HG02885 (cell line): ENCODE results near the gene CACNA2D4.

ENCODE experiments used
- ATAC-seq: cut with Tn5 transposase; IDR thresholded peaks from one replicate; pipeline ENCODE4 v1.9.1; 2021; ENCODE audit warnings: mild to moderate bottlenecking; ENCODE audit not compliant: unreplicated experiment, poor library complexity

CACNA2D4 gene

DNA sequence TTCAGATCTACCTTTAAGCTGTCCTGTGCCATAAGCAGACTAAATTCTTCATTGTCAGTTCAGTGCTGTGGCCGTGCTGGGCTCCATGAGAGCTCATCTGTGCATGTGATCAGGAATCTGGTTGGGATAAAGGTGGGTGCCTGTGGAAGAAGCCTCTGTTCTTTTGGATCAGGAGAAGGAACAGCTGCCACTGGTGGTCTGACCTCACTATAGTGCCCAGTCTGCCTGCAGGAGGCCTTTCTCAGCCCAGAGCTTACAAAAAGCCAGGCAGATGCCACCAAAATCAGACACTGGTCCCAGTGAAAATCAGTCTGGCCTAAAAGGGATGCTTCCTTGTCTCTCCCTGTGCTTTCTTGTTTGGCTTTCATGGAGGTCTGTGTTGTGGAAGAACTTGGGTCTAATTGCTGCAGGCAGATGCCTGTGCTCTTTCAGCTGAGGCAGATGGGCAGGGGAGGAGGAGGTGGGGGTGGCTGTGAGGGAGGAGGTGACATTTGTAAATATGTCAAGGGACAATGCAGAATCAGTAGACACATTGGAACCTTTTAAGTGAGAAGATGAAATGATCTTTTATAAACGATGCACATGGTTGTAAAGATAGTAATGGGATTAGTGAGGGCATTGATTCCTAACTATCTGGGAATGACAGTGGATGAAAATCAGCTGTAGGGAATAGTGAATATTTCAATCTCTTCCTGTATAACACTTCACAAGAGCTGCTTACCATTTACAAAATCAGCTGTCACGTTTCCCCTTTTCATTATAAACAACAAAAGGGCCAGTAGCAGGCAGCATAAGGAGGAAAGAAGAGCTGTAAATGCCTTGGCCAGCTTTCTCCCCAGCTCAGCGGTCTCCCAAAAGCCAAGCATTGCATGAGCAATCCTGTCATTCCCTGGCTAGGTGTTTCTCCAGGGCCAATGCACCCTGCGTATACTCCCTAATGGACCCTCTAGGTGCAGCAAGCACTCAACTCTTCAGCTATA lies 44.6 kb downstream of the CACNA2D4 start:
- no peak for ATAC-seq

- ATAC-seq, result no peak
Measured at GRCh38 chr12:1872448-1872847, 46.0 kb downstream of the CACNA2D4 start.

DNA sequence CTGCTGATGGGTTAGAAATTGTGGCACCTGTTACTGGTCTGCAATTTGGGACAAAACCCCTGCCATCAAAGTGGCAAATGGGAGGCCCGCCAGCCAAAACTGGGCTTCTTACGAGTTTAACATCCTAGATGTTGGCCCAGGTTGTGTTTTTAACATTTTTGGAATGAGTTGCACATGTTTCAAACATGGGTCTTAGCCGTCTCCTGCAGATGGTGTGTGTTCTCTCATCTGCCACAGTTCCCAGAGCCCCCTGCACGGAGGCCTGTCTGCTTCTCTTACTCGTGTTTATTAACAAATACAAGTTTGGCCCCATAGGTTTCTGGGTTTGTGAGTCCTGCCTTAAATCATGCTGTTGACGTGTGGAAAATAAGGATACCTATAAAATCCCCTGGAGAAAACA lies 46.5 kb downstream of the CACNA2D4 start:
- ATAC-seq, result no peak

GRCh38 chr12:1870998-1871917 lies 47.2 kb downstream of the CACNA2D4 start:
- ATAC-seq, result no peak

DNA sequence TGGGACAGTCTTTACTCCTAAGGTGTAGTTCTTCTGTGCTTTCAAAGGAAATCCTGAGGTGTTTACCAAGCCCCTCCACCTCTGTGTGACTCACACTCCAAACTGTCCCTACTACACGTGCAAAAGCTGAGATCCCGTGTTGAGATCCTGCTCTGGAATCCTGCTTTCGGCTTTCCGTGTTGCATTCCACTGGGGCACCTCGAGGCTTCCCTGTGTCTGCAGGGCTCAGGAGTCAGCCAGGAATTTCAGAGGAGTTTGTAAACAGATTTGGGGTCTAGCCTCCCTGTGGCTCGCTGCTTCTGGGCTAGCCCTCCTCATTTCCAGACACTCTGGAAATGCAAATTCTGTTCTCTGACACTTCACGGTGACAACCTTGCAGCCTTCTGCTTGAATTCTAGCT lies 48.4 kb downstream of the CACNA2D4 start:
- no peak for ATAC-seq

GRCh38 chr12:1869145-1869544 lies 49.3 kb downstream of the CACNA2D4 start:
- no peak for ATAC-seq

- no peak for ATAC-seq
Measured at GRCh38 chr12:1865284-1865866, 53.1 kb downstream of the CACNA2D4 start.

GRCh38 chr12:1864867-1865266 lies 53.6 kb downstream of the CACNA2D4 start:
- ATAC-seq, result no peak

GRCh38 chr12:1864456-1864855 lies 54.0 kb downstream of the CACNA2D4 start:
- ATAC-seq, result no peak

- ATAC-seq, result no peak
Measured at GRCh38 chr12:1863823-1864222, 54.6 kb downstream of the CACNA2D4 start.

DNA sequence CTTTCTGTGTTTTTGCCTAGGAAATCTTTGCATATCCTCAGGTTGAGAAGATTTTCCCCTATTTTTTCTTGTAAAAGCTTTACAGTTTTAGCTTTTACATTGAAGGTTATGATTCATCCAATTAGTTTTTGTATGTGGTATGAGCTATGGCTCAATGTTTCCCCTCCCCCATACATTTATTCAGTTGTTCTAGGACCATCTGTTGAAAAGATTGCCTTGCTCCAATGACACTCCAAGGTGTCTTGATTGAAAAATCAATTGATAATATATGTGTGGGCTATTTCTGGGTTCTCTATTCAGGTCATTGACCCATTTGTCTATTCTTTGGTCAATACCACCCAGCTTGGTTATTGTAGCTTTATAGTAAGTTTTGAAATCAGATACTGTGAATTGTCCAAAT lies 55.5 kb downstream of the CACNA2D4 start:
- ATAC-seq, result no peak

DNA sequence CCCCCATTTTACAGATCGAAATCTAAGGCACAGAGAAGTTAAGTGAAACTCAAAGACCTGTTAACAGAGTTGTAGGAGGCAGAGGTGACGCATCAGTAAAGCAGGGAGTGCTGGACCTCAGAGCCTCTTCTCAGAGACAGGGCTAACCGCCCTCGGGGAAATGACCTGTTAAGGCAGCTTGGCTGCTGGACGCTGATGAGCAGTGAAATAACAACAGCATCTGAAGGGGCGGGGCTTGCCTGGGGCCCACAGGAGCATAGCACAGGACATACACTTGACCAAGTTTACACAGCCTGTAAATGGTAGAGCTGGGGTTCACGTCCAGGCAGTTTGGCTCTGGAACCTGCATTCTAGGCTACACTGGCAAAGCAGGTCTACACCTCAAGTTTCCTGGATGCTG lies 58.8 kb downstream of the CACNA2D4 start:
- ATAC-seq, result no peak

DNA sequence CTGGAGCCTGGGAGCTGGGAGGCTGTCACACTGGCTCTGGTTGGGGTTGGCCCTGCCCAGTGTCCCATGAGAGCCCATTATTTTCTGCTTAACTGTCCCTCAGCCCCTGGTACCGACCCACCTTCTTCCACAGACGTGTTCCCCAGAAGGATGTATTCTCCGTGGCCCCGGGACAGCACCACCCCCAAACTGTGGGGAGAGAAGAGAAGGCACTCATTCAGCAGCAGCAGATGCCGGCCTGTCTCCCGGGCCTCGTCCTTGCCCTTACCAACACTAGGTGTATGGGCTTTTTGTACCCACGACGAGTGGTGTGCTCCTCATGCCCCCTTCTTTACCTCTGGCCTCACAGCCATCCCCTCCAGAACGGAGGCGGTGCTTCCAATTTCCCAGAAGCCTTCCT lies 60.0 kb downstream of the CACNA2D4 start:
- no peak for ATAC-seq

DNA sequence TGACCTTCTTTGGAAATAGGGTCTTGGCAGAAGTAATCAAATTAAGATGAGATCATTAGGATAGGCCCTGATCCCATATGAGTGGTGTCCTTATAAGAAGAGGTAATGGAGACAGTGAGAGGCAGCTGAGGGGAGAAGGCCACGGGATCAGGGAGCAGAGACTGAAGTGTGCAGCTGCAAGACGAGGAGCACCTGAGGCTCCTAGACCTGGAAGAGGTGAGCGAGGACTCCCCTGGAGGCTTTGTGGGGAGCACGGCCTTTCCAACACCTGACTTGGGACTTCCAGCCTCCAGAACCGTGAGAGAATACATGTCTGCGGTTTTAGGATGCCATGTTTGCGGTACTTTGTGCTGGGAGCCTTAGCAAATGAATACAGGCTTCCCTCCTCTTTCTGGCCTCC lies 60.6 kb downstream of the CACNA2D4 start:
- ATAC-seq, result no peak

DNA sequence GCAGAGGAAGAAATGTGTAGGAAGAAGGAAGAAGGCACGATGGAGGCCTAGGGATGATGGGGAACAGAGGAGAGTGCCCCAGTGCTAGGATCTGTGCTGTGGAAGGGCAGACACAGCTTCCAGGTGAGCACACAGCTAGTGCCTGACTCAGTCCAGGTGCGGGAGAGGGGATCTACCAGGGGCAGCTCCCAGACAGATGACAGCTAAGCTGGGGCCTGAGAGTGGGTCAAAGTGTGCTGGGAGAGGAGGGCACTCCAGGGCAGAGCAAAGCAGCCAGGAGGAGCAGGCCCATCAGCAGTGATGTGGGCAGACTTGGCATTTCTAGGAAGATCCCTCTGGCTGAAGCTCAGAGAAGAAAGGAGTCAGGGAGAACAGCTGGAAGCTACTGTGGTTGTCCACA lies 61.4 kb downstream of the CACNA2D4 start:
- ATAC-seq, result no peak

DNA sequence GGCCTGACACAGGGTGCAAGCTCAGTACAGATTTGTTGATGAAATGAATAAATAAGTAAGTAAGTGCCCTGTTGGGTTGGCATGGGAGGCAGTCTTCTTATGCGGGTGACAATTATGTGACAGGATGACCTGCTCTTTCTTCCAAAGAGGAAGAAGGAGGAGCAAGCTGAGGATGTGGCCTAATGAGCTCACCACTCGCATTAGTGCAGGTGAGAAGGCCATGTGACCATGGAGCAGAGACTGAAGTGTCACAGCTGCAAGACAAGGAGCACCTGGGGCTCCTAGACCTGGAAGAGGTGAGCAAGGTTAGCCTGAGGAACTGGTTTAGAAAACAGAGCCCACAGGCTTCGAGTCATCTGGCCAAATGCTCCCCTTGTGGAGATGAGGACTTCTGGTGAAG lies 63.2 kb downstream of the CACNA2D4 start:
- ATAC-seq, result no peak

DNA sequence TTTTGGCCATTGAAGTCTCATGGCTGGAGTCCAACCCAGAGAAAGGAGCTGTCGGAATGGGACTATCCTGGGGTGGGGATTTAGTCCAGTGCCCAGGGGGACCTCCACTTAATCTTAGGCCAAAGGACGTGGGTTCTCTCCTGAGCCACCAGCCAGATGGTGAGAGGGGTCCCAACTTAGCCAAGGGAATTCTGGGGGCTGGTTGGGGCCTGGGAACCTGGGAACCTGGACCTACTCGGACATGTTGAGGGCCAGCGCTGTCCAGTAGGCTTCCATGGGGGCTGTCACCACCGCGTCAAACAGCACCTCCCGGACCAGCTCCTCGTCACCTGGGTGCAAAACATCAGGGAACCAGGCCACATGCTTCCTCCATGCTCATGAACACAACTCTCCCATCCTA lies 64.7 kb downstream of the CACNA2D4 start:
- ATAC-seq, result no peak

DNA sequence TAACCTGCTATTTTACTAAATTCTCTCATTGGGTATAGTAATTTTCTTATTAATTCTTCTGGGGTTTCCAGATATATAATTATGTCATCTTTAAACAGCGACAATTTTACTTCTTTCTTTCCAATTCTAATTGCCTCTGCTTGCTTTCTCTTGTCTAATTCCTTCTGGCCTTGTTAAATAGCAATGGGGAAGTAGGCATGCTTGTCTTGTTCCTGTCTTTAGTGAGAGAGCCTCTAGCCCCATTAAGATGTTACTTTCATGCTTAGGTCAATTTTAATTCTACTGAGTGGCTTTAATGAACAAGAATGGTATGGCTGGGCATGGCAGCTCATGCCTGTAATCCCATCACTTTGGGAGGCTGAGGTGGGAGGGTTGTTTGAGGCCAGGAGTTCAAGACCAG lies 66.4 kb downstream of the CACNA2D4 start:
- ATAC-seq, result no peak

DNA sequence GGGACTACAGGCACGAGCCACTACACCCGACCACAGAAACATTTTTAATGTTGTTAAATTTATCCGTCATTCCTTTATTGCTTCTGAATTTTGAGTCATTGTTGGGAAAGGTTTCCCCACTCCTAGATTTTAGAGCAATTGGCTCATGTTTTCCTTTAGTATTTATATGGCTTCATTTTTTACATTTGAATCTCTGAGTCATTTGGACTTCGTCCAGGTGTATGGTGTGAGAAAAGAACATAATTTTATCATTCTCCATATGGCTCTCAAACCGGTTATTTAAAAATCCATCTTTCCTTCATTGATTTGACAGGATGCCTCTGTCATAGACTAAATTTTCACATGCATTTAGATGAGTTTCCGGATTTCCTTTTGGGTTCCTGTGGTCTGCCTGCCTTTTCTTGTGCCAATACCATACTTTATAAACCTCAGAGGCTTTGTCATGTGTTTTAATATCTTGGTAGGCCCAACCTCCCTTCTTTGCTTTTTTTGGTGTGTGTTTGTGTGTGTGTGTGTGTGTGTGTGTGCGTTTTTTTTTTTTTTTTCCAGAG lies 67.2 kb downstream of the CACNA2D4 start:
- ATAC-seq, result no peak

GRCh38 chr12:1848745-1849144 lies 69.7 kb downstream of the CACNA2D4 start:
- ATAC-seq, result no peak
